ENCODE data around the gene SDK1.

Gene SDK1

GRCh38 chr7:3425087-3425486 lies 124.0 kb downstream of the SDK1 start:
- DNase-seq, result no peak

- no peak for DNase-seq
Measured at GRCh38 chr7:3426064-3426463, 125.0 kb downstream of the SDK1 start.

- DNase-seq, result no peak
Measured at GRCh38 chr7:3427957-3428356, 126.9 kb downstream of the SDK1 start.

GRCh38 chr7:3429981-3430380 lies 128.9 kb downstream of the SDK1 start:
- DNase-seq, result no peak

GRCh38 chr7:3430588-3430987 lies 129.5 kb downstream of the SDK1 start:
- DNase-seq, result no peak

- DNase-seq, result no peak
Measured at GRCh38 chr7:3431306-3431705, 130.3 kb downstream of the SDK1 start.

GRCh38 chr7:3432911-3433310 lies 131.9 kb downstream of the SDK1 start:
- no peak for DNase-seq

GRCh38 chr7:3434611-3435010 lies 133.6 kb downstream of the SDK1 start:
- DNase-seq, result no peak

- DNase-seq, result no peak
Measured at GRCh38 chr7:3436112-3436511, 135.1 kb downstream of the SDK1 start.

- DNase-seq, result no peak
Measured at GRCh38 chr7:3436746-3437145, 135.7 kb downstream of the SDK1 start.

GRCh38 chr7:3437467-3437866 lies 136.4 kb downstream of the SDK1 start:
- no peak for DNase-seq

- DNase-seq, result no peak
Measured at GRCh38 chr7:3438352-3438751, 137.3 kb downstream of the SDK1 start.

- DNase-seq, result no peak
Measured at GRCh38 chr7:3439333-3440030, 138.4 kb downstream of the SDK1 start.

GRCh38 chr7:3440509-3440908 lies 139.5 kb downstream of the SDK1 start:
- no peak for DNase-seq

- no peak for DNase-seq
Measured at GRCh38 chr7:3443716-3444115, 142.7 kb downstream of the SDK1 start.

- DNase-seq, result no peak
Measured at GRCh38 chr7:3446786-3447185, 145.7 kb downstream of the SDK1 start.

- DNase-seq, result no peak
Measured at GRCh38 chr7:3451701-3452100, 150.6 kb downstream of the SDK1 start.

- DNase-seq, result no peak
Measured at GRCh38 chr7:3453398-3453797, 152.3 kb downstream of the SDK1 start.

- DNase-seq, result no peak
Measured at GRCh38 chr7:3455806-3456595, 154.9 kb downstream of the SDK1 start.

GRCh38 chr7:3459111-3459510 lies 158.1 kb downstream of the SDK1 start:
- no peak for DNase-seq

GRCh38 chr7:3461923-3462322 lies 160.9 kb downstream of the SDK1 start:
- no peak for DNase-seq

- DNase-seq, result no peak
Measured at GRCh38 chr7:3463696-3464095, 162.6 kb downstream of the SDK1 start.

GRCh38 chr7:3464900-3465622 lies 164.0 kb downstream of the SDK1 start:
- no peak for DNase-seq

- DNase-seq, result no peak
Measured at GRCh38 chr7:3466261-3466660, 165.2 kb downstream of the SDK1 start.
